COLO668 (cell line): ENCODE measurements around the gene FBXW7.
A peak's percentile ranks its signal among the peaks of the same experiment; 100 is the strongest.

ENCODE experiments used
- DNase-seq: peaks from one replicate; lab custom pipeline; 2025; ENCODE audit not compliant: unreplicated experiment; lab: John Stamatoyannopoulos, UW

Gene FBXW7, protein sequence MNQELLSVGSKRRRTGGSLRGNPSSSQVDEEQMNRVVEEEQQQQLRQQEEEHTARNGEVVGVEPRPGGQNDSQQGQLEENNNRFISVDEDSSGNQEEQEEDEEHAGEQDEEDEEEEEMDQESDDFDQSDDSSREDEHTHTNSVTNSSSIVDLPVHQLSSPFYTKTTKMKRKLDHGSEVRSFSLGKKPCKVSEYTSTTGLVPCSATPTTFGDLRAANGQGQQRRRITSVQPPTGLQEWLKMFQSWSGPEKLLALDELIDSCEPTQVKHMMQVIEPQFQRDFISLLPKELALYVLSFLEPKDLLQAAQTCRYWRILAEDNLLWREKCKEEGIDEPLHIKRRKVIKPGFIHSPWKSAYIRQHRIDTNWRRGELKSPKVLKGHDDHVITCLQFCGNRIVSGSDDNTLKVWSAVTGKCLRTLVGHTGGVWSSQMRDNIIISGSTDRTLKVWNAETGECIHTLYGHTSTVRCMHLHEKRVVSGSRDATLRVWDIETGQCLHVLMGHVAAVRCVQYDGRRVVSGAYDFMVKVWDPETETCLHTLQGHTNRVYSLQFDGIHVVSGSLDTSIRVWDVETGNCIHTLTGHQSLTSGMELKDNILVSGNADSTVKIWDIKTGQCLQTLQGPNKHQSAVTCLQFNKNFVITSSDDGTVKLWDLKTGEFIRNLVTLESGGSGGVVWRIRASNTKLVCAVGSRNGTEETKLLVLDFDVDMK

DNA sequence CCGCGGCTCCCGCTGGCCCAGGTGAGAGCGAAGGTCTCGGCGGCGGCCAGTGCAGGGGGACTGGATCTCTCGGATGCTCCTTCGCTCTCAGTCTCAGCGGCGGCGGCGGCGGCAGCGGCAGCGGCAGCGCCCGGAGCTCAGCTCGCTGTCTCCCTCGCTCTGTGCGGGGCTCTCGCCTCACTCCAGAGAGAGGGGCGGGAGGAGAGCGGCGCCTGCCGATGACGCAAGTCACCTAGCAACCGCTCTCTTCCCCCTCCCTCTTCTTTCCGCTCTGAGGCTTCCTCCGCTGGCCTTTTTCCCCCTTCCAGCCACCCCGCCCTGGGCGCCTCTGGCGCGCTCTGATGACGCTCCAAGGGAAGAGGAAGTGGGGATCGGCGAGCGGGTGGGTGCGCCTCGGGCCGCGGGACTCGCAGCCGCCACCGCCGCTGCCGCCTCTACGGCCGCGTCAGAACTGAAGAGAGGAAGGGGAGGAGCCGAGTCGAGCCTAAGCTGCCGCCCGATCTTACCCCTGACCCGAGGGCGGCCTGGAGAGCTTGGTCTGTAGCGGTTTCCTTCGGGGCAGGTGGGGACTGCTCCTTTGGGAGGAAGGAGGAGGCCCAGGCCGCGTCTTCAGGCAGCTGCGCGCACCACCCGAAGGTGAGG lies at the start of gene FBXW7:
TSS of gene FBXW7 (minus strand) at position 190 of the 642 bp plus-strand sequence. CDS start 124,289 bp downstream, outside the sequence.
- DNase-seq: peak; percentile 99

DNA sequence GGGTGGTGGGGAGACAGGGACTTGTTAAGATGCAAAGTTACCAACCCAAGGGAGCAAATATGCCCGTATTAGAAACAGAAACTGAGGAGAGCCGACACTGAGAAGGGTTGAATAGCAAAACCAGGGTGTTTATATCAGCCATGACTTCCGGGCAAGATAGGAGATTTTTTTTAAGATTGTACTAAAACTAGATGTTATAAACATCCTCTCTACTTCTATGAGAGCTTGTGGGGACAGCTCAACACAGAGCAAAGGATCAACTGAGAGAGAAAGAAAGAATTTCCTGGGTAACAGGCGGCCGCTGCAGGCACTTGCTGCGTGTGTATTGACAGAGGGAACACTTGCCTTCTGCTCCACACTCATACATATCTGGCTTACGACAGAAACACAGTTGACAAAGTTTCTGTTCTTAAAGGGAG lies 49.1 kb upstream of the FBXW7 start:
- no peak for DNase-seq

DNA sequence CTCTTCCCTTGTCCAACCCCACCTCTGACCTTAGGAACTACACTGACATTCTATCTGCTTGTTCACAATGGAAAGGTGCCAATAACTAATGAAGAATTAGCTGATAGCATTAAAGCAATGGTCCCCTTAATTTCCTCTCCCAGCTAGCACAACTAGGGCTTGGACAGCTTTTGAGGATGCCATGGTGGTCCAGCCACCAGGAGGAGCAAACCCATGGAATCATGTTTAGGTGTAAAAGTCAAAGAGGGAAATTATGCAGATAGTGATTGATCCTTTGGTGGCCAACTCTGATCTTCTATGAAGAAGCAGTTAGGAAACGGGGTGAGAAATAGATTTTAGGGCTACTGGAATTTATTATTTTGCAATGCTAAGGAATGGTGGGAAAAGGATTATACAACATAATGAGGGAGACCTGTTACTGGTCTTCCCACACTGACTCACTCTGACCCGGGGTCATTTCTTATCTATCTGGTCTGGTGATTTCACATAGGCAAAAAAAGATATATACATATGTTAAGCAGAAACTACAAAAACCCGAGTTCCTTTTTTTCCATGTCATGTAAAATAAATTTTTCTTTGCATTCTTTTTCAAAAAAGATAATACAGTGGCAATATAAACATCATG lies 45.8 kb upstream of the FBXW7 start:
- no peak for DNase-seq

DNA sequence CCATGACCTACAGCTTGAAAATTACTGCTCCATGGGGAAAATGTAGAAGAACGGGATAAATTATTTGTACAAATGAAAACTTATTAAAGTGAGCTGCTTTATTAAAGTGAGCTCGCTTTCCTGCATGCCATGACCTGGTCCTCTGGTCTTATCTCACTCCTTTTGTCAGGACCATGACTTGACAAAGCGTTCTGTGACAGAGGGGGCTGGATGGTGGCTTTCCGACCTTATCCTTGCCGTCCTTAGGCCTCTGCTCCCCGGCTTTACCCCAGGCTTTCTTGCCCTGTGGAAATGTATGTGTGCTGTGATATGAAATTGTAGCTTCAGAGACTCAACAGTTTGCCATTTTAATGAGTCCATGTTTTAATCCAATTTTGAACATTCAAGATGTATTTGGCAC lies 44.0 kb upstream of the FBXW7 start:
- DNase-seq: no peak

DNA sequence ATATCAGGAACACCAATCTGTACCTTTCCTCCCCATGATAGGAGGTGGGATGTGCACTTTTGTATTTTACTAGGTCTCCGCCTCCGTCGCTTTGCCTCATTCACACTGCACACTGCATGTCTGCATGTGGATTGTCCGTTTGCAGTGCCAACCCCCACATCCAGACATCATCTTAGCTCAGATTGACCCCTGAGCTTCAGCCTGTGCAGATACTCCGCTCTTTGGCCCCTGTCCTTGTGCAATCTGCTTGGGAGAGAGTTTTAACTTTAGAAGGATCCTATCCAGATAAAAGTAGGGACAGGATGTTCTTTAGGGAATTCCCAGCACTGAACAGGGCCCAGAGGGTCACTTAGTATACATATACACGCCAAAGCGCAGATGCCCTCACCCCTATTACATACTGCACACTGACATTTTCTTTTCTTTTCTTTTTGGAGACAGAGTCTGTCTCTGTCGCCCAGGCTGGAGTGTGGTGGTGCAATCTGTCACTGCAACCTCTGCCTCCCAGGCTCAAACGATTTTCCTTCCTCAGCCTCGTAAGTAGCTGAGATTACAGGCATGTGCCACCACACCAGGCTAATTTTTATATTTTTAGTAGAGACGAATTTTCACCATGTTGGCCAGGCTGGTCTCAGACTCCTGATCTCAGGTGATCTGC lies 43.3 kb upstream of the FBXW7 start:
- no peak for DNase-seq

DNA sequence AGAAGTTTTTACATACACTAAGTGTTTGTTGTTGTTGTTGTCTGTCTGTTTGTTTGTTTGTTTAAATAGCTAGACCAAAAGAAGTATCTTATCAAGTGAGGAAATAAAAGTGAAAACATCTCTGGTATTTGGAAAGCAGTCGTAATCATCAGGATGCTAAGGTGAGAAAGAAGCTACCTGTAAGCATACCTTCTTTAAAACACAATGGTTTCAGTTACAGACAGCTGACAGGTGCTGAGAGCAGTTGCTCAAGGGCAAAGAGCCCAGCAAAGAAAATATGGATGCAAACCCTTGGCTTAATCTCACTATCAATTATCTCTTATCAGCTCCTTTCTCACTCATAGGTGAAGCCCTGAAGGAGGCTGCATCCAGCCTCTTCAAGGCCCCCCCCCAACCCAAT lies 42.8 kb upstream of the FBXW7 start:
- DNase-seq: no peak

DNA sequence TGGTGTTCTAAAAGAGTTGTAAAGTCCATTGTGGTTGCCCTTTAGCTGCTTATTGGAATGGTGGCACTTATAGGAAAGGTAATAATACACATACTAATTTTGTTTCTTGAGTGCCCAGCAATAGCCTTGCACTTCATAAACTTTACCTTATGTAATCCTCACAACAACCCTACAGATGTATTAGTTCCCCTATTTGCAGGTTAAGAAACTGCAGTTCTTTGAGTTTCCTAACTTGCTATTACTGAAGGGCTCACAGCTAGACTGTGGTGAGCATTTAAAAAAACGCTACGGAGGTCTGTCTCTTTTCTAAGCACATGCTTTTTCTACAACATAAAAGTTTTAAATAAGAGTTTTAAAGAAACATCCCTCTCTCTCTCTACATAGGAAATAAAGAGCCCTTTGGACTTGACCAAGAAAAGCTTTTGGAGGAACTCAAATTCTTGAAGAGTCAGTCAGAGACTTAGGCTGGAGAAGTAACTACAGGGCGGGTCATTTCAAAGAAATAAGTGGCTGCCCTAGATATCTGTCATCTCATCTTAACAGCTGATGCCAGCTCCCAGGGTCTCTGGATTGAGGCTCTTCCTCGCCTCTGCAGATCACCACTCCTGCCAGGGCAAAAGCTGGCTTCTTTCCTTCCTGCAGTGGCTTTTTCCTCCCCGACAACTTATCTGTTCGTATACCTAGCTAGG lies 42.0 kb upstream of the FBXW7 start:
- DNase-seq: no peak

DNA sequence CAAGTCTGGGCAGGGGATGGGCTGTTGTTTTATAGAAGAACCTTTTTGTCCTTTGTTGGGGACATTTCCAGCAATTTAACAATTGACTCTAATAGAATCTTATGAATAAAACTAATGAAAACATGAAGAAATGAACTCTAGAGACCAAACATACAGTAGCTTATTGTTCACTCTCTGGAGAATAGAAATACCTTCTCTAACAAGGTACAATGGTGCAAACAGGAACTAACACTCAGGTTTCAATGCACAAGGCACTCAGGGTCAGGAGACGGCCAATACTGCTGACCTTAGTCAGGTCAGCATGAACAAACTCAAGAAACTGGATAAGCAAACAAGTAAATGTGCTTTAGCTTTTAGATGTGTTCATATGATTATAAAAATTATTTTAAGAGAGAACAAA lies 39.6 kb upstream of the FBXW7 start:
- no peak for DNase-seq

DNA sequence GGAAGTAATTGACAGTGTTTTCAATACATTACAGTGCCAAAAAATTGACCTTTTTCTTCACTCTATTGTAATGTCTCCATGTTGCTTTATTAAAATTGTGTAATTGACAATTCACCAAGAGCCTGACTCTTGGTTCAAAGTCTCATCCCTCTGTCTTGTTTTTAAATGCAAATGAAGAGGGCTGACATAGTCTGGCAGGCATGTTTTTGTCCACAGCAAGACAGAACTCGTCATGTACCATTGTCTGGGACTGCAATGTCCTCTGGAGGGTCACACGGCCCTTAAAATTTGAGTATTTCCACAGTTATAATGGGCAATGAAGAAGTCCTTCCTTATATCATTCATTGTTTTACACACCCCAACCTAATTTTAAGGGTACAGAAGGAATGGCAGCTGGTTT lies 38.0 kb upstream of the FBXW7 start:
- no peak for DNase-seq

DNA sequence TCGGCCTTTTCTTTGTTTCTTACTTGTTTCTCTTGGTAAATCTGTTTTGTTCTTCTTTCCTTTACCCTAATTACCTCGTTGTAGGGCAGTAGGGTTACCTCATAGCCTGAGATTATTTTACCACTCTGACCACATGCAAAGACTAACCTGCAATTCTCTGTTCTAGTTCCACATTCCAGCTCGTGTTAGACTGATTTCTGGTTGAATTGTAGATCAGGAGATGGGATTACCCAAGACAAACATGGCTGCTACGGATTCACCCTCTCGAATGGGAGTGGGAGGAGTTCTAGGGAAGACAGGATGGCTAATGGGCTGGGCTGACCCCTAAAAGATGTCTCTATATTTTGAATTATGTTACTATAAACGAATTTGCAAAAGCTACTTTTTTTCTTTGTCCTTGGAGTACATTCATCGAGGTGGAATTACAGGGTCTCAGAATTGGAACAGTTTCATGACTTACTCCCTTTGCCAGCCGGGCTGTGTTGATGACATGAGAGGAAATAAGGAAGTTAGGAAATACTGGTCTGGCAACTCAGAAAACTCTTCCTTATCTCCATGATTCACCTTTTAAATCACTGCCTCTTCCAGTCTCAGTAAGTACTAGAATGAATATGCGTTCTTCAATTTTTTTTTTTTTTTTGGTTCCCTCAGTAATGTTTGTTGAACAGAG lies 36.7 kb upstream of the FBXW7 start:
- no peak for DNase-seq

DNA sequence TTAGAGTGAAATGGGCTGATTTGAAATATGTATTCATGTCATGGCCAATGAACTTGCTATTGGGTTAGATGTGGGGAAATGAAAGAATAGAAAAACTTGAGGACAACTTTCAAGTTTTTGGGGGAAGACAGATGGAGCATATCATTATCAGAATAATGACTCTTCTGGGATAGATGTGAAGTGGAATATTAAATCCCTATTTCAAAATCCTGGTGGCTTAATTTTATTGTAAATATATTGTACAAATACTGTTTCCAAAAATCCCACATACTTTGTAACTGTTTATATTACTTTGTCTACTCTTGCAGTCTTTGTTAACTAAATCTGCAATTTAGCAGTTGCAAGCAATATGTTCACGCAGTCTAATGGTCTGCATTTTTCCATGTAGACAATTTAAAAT lies 35.9 kb upstream of the FBXW7 start:
- no peak for DNase-seq

DNA sequence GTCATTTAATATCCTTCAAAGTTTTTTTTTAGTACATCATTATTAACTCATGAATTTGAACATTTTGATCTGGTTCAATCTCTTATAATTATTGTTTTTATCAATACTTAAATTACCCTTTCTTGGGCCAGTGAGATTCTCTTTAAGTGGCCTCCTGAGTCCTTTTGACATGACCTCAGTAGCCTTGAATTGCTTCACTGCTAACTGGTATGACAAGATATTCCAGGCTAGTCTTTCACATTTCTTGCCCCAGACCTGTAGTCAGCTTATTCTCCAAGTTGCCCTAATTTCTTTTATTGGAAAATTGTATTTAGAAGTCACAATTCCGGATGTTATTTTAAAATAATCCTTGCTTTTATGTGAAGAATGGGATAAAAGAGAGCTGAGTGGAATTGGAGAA lies 35.4 kb upstream of the FBXW7 start:
- DNase-seq: no peak

DNA sequence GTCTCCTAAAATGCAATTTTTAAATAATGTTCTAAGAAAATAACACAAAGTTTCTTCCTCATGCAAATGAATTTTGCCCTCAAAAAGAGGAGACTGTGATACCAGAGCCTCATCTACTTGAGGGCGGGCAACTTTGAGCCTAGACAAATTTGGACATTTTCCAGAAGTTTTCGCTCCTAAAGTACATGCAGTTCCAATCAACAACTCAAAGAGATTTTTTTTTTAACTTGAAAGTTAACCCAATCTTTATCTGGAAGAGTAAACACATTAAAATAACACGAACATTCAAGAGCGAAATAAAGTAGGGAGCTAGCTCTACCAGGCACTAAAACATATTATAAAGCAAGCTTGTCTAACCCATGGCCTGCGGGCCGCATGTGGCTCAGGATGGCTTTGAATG lies 29.4 kb upstream of the FBXW7 start:
- DNase-seq: no peak

DNA sequence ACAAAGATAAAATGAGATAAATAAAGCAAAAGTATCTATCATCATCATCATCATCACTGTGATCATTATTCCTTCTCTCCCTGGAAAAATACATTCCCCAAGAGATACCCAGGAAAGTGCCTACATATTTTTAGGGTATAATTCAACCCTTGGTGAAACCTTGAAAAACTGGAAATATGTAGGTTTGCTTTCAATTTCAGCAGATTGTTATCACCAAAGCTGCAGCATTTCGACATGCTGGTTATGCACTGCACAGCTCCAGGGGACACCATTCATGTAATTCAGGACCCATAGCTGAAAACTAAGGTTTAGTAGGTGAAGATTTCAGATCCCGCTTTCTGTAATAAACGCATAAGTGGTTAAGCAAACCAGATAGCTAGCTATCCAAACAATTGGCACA lies 28.4 kb upstream of the FBXW7 start:
- no peak for DNase-seq

DNA sequence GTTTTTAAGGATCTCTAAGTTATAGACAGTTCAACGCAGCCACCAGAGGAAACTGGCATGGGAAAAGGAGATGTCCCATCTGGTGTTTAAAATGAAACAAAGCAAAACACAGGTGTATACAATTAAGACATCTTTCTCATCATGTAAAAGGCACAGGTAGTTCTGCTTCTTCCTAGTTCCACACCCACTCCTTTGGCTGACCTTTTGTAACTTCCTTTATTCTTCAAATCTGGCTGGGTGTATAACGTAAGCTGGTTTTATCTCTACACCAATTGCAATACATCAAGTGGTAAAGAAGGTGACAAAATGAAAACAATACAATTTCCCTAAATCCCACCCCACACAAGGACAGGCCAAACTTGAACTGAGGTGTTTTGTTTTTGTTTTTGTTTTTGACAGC lies 27.3 kb upstream of the FBXW7 start:
- DNase-seq: no peak

DNA sequence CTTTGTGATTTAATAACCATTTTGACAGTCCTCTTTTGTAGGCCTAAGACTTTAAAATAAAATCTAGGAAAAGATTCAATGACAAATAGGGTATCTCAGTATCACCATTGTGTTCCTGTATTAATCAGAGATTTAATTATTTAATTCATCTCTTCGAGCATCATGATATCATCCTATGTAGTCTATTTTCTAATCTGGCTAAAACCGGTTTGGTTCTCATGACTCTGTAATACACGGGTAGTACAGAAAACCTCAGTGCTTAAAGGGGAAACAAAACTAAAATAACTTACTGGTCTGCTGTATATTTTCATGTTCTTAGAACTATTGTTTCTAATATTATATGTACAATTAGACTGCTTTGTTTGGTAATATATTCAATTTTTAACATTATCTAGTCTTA lies 23.7 kb upstream of the FBXW7 start:
- DNase-seq: no peak

DNA sequence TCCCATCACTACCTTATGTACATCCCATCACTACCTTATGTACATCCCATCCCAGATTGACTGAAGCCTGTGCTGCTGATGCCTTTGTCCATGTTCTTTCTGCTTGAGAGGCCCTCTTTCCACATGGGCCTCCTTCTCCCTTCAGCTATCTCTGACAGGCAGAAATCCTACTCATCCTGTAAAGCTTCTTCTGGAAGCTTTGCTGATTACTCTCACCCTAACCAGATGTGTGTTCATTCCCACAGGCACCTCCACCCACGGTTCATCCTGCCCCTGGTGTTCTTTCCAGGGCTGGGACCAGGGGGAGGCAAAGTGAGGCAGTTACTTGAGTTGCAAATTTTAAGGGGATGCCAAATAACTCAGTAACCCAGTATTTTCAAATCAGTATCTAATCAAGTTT lies 22.5 kb upstream of the FBXW7 start:
- no peak for DNase-seq

DNA sequence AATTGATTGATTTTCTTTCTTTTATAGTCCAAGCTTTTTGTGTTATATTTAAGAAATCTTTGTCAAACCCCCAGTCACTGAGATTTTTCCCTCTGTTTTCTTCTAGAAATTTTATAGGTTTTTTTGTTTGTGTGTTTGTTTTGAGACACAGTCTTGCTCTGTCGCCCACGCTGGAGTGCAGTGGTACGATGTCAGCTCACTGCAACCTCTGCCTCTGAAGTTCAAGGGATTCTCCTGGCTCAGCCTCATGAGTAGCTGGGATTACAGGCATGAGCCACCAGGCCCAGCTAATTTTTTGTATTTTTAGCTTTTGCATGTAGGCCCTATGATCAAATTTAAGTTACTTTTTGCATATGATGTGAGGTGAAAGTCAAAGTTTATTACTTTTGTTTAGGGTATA lies 20.9 kb upstream of the FBXW7 start:
- DNase-seq: no peak

DNA sequence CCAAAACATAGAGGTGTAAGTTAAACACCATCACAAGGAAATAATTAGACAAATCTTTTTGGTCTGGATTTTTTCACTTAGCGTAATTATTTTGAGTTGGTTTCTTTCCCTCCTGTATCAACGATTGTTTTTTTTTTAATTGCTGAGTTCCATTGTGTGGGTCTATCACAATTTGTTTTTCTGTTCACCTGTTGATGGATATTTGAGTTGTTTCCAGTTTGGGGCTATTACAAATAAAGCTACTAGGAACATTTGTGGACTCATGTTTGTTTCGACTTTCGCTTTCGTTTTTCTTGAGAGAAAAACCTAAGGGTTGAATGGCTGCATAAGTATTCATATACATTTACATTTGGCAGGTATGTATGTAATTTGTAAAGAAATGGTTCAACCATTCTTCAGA lies 20.4 kb upstream of the FBXW7 start:
- DNase-seq: no peak

DNA sequence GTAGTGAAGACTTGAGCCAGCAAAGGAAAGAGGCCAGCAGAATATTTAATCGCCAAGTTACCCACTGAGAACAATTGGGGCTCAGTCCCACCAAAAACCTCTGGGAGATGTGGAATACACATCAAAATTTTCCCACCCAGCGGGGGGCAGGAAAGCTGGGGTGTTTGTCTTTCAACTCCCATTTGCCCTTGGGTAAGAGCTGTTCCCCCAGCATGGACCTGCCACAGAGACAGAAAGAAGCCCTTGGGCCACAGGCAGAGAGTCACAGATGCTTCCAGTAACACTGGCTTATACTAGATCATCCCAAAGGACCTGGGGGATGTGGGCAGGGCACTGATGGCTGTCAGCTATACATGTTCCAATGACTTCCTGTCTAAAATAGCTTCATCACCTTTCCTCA lies 18.9 kb upstream of the FBXW7 start:
- DNase-seq: no peak
